AG04450 (cell line): ENCODE data around the gene GPR150. TPM values are rescaled to one million over a fixed set of nuclear protein-coding genes. Genes with fewer than 3 reads are reported as not detected.
"Not testable (repeated sequence)": the region's sequence is repeated elsewhere in the genome, so short reads cannot be mapped to it uniquely, and the experiment has no call there.

Source experiments
- CTCF ChIA-PET: fragments of 300-600, 350-600 bp; formaldehyde crosslinking; extraction: SDS; loops from one replicate; lab custom pipeline; 2022; ENCODE audit warnings: antibody characterized with exemption, inconsistent platforms; lab: Charles Lee
- POLR2A ChIA-PET: fragments of 350-600 bp; formaldehyde crosslinking; extraction: SDS; loops from one replicate; lab custom pipeline; 2021; ENCODE audit warnings: antibody characterized with exemption, inconsistent platforms; lab: Yijun Ruan, JAX
- DNase-seq: peaks from one replicate; pipeline ENCODE4 v3.0.0-alpha.2; 2011; ENCODE audit warnings: low read depth, low spot score
- H3K27ac ChIP-seq: one replicate; pipeline ENCODE4 v1.5.1; 2012; ENCODE audit warnings: low read depth, low read length, control low read depth
- H3K27me3 ChIP-seq: one replicate; pipeline ENCODE4 v1.6.0; 2012; ENCODE audit warnings: low read length; ENCODE audit not compliant: control insufficient read depth, insufficient read depth
- H3K4me3 ChIP-seq: 2 replicates; pipeline ENCODE4 v1.5.1; 2011; ENCODE audit warnings: mild to moderate bottlenecking, low read depth, low read length, control low read depth
- H3K9me3 ChIP-seq: 2 replicates; pipeline ENCODE4 v1.5.1; 2012; ENCODE audit warnings: low read length; ENCODE audit not compliant: control insufficient read depth, insufficient read depth
- polyA plus RNA-seq: library from polyadenylated mRNA; depleted of rRNA; stranded (reverse); fragments of >200 nt; gene quantifications from 2 replicates; pipeline ENCODE4 v1.2.3, GENCODE V29; 2011
- TF ChIP-seq, protein P1 (sequence below): IDR thresholded peaks from 2 replicates; pipeline ENCODE4 v1.5.1; 2011; ENCODE audit warnings: low read depth, low read length, control low read depth, inconsistent platforms

The GPR150 gene
- polyA plus RNA-seq, 1 experiment = 0.17 TPM

DNA sequence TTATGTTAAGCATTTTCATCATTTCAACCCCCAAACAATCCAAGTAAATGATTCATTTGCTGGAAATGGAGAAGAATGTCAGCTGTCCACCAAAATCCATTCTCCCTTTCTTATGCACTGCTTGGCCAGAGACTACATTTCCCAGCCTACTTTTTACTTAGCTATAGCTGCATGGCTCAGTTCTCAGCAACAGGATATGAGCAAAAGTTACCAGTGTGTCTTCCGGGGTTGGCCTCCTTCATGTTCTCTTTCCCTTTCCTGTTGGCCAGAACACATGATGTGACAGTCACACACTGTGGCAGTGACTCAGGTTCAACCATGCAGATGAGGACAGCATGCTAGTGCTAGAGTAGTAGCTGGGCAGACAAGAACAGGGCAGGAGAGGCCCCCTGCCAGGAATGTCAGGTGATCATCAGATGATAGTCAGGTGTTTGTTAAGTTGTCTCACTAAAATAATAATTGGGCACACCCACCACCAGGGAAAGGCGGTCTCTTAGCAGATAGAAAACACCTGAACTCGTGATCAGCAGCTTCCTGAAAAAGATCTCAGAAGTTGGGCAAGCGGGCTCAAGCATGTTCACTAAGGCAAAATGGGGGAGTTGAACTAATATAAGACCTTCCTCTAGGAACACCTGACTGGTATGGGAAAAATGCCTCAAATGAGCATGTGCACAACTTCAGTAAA is 12.2 kb downstream of the GPR150 start:
- DNase-seq = no peak
- no peaks in the 10 kb centered on the region for H3K9me3 ChIP-seq
- TF ChIP-seq, protein P1, sequence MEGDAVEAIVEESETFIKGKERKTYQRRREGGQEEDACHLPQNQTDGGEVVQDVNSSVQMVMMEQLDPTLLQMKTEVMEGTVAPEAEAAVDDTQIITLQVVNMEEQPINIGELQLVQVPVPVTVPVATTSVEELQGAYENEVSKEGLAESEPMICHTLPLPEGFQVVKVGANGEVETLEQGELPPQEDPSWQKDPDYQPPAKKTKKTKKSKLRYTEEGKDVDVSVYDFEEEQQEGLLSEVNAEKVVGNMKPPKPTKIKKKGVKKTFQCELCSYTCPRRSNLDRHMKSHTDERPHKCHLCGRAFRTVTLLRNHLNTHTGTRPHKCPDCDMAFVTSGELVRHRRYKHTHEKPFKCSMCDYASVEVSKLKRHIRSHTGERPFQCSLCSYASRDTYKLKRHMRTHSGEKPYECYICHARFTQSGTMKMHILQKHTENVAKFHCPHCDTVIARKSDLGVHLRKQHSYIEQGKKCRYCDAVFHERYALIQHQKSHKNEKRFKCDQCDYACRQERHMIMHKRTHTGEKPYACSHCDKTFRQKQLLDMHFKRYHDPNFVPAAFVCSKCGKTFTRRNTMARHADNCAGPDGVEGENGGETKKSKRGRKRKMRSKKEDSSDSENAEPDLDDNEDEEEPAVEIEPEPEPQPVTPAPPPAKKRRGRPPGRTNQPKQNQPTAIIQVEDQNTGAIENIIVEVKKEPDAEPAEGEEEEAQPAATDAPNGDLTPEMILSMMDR = no peak
- H3K4me3 ChIP-seq = no peak overlapping the region
- H3K27ac ChIP-seq = peak overlapping the region; percentile 13
- ChIA-PET POLR2A (interaction anchor here (1.2 to 1.3 kb wide), 2 partner anchors 9 to 15 kb away, joined by 3 to 4 read pairs; partner anchors contain the start of gene RFESD), CTCF (interaction anchor here (0.7 to 2.1 kb wide), 5 partner anchors 10 to 216 kb away, joined by 3 to 9 read pairs (median 6); partner anchors contain the start of gene RHOBTB3)
- H3K27me3 ChIP-seq = no peaks in the 10 kb centered on the region

DNA sequence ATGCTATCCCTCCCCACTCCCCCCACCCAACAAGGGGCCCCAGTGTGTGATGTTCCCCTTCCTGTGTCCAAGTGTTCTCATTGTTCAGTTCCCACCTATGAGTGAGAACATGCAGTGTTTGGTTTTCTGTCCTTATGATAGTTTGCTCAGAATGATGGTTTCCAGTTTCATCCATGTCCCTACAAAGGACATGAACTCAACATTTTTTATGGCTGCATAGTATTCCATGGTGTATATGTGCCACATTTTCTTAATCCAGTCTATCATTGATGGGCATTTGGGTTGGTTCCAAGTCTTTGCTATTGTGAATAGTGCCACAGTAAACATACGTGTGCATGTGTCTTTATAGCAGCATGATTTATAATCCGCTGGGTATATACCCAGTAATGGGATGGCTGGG is 13.1 kb downstream of the GPR150 start:
- CTCF ChIA-PET, H3K27ac ChIP-seq, DNase-seq, H3K9me3 ChIP-seq, H3K4me3 ChIP-seq, H3K27me3 ChIP-seq, POLR2A ChIA-PET: not testable (repeated sequence)

DNA sequence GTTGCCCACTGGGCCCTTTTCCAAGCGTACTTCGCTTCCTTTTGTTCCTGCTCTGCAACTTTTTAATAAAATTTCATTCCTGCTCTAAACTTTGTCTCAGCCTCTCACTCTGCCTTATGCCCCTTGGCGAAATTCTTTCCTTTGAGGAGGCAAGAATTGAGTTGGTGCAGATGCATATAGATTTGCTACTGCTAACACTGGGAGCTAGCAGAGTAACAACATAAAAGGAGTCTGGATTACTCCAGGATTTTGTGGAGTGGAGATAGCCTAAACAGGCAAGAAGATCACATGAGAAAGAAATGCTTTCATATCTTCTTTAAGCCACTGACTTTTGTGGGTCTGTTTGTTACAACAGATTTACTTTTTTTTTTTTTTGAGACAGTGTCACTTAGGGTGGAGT is 13.8 kb downstream of the GPR150 start:
- Histone ChIP-seq H3K9me3 (no peaks in the 10 kb centered on the region), H3K27me3 (no peaks in the 10 kb centered on the region), H3K4me3 (no peak overlapping the region), H3K27ac (no peak overlapping the region)
- TF ChIP-seq, protein P1 = no peak
- DNase-seq = no peak
- ChIA-PET POLR2A (no interaction called here), CTCF (no interaction called here)

DNA sequence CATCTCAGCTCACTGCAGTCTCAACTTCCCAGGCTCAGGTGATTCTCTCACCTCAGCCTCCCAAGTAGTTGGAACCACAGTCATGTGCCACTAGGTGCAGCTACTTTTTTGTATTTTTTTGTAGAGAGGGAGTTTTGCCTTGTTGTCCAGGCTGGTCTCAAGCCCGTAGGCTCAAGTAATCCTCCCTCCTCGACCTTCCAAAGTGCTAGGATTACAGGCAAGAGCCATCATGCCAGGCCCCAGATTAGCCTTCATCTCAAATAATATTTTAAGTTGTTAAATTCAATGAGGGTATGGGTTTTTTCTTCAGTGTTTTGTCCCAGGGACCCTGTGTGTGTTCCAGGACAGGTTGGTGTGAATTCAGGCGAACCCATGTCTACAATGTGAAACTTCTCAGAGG is 14.2 kb downstream of the GPR150 start:
- TF ChIP-seq, protein P1 = no peak
- ChIA-PET CTCF (no interaction called here), POLR2A (no interaction called here)
- Histone ChIP-seq H3K4me3 (no peak overlapping the region), H3K9me3 (no peaks in the 10 kb centered on the region), H3K27me3 (no peaks in the 10 kb centered on the region), H3K27ac (no peak overlapping the region)
- no peak for DNase-seq

DNA sequence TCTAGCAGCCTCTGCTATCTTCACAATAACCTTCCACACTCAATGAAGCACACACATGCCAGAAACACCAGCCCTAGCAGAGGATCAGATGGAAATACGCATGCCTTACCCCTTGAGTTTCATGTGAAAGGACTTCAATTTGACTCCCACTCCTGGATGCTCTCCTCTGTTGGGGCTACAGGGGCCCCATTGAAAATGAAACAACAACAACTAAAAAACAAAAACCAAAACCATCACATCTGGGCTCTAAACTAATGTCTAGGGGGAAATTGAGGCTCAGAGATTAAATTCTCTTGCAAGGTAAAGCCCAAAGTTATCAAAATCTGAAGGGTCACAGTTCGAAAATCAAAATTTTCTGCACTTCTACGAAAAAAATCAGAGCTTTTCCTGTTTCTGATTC is 18.7 kb downstream of the GPR150 start:
- CTCF ChIA-PET = no interaction called here
- TF ChIP-seq, protein P1 = no peak
- Histone ChIP-seq H3K27me3 (no peaks in the 10 kb centered on the region), H3K27ac (no peak overlapping the region), H3K9me3 (no peaks in the 10 kb centered on the region), H3K4me3 (no peak overlapping the region)
- no peak for DNase-seq
- POLR2A ChIA-PET = no interaction called here
